Endodermal cell (in vitro differentiated cells): ENCODE results near the gene RBFA. TPM values are rescaled to one million over a fixed set of nuclear protein-coding genes. Genes with fewer than 3 reads are reported as not detected.

Experiments
- DNase-seq: peaks from one replicate; pipeline ENCODE4 v3.0.0-alpha.2; 2017
- H3K27ac ChIP-seq: 2 replicates; pipeline ENCODE4 v1.5.1; 2013; ENCODE audit warnings: mild to moderate bottlenecking, low read depth, low read length, moderate library complexity
- H3K27me3 ChIP-seq: 2 replicates; pipeline ENCODE4 v1.6.1; 2013; ENCODE audit warnings: mild to moderate bottlenecking, low read length, moderate library complexity; ENCODE audit not compliant: insufficient read depth, control insufficient read depth, poor library complexity, severe bottlenecking
- H3K36me3 ChIP-seq: 2 replicates; pipeline ENCODE4 v1.7.0; 2013; ENCODE audit warnings: mild to moderate bottlenecking, low read length, moderate library complexity; ENCODE audit not compliant: control insufficient read depth, insufficient read depth
- H3K4me1 ChIP-seq: one replicate; pipeline ENCODE4 v1.7.0; 2013; ENCODE audit warnings: low read length; ENCODE audit not compliant: control insufficient read depth, insufficient read depth
- H3K4me3 ChIP-seq: 2 replicates; pipeline ENCODE4 v1.5.1; 2013; ENCODE audit warnings: mild to moderate bottlenecking, low read length, moderate library complexity
- H3K9ac ChIP-seq: 2 replicates; pipeline ENCODE4 v1.6.1; 2013; ENCODE audit warnings: mild to moderate bottlenecking, low read length, moderate library complexity; ENCODE audit not compliant: poor library complexity, severe bottlenecking; ENCODE audit errors: extremely low read depth
- H3K9me3 ChIP-seq: 2 replicates; pipeline ENCODE4 v1.6.1; 2013; ENCODE audit warnings: mild to moderate bottlenecking, low read length, moderate library complexity; ENCODE audit not compliant: control insufficient read depth
- H3K27ac Mint-ChIP-seq: 2 replicates; pipeline ENCODE4 v1.8.0; 2020; ENCODE audit warnings: mixed read lengths
- H3K27me3 Mint-ChIP-seq: 2 replicates; pipeline ENCODE4 v1.8.0; 2021; ENCODE audit warnings: mild to moderate bottlenecking, mixed read lengths; ENCODE audit not compliant: insufficient read depth
- H3K36me3 Mint-ChIP-seq: 2 replicates; pipeline ENCODE4 v1.8.0; 2020; ENCODE audit warnings: low read depth, mixed read lengths
- H3K4me1 Mint-ChIP-seq: 2 replicates; pipeline ENCODE4 v1.8.0; 2020; ENCODE audit warnings: mixed read lengths
- H3K4me3 Mint-ChIP-seq: 2 replicates; pipeline ENCODE4 v1.8.0; 2020; ENCODE audit warnings: mild to moderate bottlenecking, moderate library complexity, mixed read lengths
- H3K9me3 Mint-ChIP-seq: 2 replicates; pipeline ENCODE4 v1.8.0; 2020; ENCODE audit warnings: mild to moderate bottlenecking, mixed read lengths
- WGBS, 2 experiments: methylation state at CpG; one replicate each; pipeline versions ENCODE4 v1.1.5 to v1.1.7; 2013; ENCODE audit warnings: missing lambda C conversion rate in 2 of 2, mixed read lengths in 1 of 2; ENCODE audit not compliant: insufficient coverage in 1 of 2, insufficient read length in 1 of 2; 5-methylcytosine and 5-hydroxymethylcytosine counted together
- total RNA-seq, 2 donors: library from RNA; stranded (reverse); fragmentation: NEBNext Ultra II Directional in 1 of 2; extraction: Animal tissue kit (Norgen Biotek cat#: 25700) in 1 of 2; gene quantifications; 2 replicates in 1 of 2; 3 replicates in 1 of 2; pipeline ENCODE4 v1.2.1, GENCODE V29; 2021
- TF ChIP-seq, protein P1 (sequence below): fragments of 200-600 bp; sonication (generic); conservative IDR thresholded peaks from 2 replicates; pipeline ENCODE4 v1.5.0; 2021; ENCODE audit warnings: antibody characterized with exemption, mild to moderate bottlenecking

RBFA gene
- total RNA-seq, 2 donors from 2014 or later, result 16.6 to 27.6 TPM

DNA sequence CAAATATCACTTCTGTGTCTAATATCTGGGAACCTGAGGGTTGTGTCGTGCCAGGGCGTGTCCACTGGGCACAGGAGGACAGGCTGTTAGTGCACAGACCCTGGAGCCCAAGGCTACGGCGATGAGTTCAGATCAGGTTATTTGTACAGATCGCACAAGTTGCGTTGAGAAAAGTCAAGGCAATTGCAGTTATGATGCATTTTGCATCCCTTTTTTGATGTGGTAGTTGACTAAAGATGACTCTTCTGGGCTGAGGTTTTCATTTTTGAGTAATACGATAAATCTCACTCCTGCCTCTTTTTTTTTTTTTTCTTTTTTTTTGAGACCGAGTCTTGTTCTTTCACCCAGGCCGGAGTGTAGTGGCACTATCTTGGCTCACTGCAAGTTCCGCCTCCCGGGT lies 7.2 kb downstream of the RBFA start:
- Mint-ChIP-seq H3K27ac (no peak overlapping the region), H3K36me3 (peaks cover 63% of the 10 kb centered on the region), H3K4me3 (no peak overlapping the region), H3K9me3 (no peaks in the 10 kb centered on the region), H3K4me1 (no peaks in the 10 kb centered on the region), H3K27me3 (no peaks in the 10 kb centered on the region)
- H3K27ac ChIP-seq, result no peak overlapping the region
- WGBS, 2 experiments, result 84 to 98% methylated on average over 6 to 9 of the region's 11 CpGs
- peaks cover 52% of the 10 kb centered on the region for H3K36me3 ChIP-seq
- no peak overlapping the region for H3K9ac ChIP-seq
- H3K9me3 ChIP-seq, result no peaks in the 10 kb centered on the region
- no peaks in the 10 kb centered on the region for H3K4me1 ChIP-seq
- no peak for DNase-seq
- TF ChIP-seq, protein P1, sequence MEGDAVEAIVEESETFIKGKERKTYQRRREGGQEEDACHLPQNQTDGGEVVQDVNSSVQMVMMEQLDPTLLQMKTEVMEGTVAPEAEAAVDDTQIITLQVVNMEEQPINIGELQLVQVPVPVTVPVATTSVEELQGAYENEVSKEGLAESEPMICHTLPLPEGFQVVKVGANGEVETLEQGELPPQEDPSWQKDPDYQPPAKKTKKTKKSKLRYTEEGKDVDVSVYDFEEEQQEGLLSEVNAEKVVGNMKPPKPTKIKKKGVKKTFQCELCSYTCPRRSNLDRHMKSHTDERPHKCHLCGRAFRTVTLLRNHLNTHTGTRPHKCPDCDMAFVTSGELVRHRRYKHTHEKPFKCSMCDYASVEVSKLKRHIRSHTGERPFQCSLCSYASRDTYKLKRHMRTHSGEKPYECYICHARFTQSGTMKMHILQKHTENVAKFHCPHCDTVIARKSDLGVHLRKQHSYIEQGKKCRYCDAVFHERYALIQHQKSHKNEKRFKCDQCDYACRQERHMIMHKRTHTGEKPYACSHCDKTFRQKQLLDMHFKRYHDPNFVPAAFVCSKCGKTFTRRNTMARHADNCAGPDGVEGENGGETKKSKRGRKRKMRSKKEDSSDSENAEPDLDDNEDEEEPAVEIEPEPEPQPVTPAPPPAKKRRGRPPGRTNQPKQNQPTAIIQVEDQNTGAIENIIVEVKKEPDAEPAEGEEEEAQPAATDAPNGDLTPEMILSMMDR, result no peak
- no peaks in the 10 kb centered on the region for H3K27me3 ChIP-seq
- no peak overlapping the region for H3K4me3 ChIP-seq

DNA sequence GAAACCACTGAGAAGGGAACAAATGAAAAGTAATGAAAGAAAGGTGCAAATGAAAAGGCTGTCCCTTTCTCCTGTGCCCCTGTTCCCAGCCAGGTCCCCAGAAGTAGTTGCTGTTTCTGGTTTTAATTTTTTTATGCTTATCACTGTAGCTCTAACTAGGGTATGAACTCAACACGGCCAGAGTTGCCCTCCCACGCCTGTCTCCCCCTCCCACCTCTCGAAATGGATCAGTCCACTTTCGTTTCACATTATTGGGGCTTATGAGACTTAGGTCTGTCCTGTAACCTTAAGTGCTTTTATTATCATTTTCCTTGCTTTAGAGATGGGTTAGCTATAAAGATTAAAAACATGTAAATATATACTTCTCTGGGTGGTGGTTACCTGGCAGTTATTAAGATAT lies 8.6 kb downstream of the RBFA start:
- peaks cover 49% of the 10 kb centered on the region for H3K36me3 ChIP-seq
- Mint-ChIP-seq H3K36me3 (peaks cover 72% of the 10 kb centered on the region), H3K27ac (no peak overlapping the region), H3K27me3 (no peaks in the 10 kb centered on the region), H3K4me3 (no peak overlapping the region), H3K4me1 (no peaks in the 10 kb centered on the region), H3K9me3 (no peaks in the 10 kb centered on the region)
- H3K9ac ChIP-seq, result no peak overlapping the region
- H3K4me3 ChIP-seq, result no peak overlapping the region
- no peaks in the 10 kb centered on the region for H3K9me3 ChIP-seq
- DNase-seq, result no peak
- TF ChIP-seq, protein P1, result no peak
- no peaks in the 10 kb centered on the region for H3K27me3 ChIP-seq
- 96% methylated on average over 4 of the region's 4 CpGs; no CpG with 5 or more reads in 1 of the 2 experiments for WGBS, 2 experiments
- no peaks in the 10 kb centered on the region for H3K4me1 ChIP-seq
- H3K27ac ChIP-seq, result no peak overlapping the region

DNA sequence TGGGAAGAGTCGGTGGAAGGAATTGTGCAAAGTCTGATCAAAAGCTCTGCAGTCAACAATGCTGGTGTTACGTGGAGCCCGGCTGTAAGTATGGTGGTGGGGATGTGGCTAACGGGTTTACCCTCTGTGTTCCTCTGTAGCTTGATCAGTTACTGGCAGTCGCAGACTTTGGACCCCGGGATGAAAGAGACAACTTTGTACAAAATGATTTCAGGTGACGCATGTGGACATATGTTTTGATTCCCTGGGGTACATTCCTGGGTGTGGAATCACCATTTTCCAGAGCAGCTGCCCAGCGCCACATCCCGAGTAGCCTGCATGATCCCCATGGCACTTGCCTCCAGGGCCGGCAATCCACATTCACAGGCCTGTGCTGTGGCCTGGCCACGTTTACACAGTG lies 9.8 kb downstream of the RBFA start:
- no peaks in the 10 kb centered on the region for H3K4me1 Mint-ChIP-seq
- H3K27me3 Mint-ChIP-seq, result no peaks in the 10 kb centered on the region
- WGBS, 2 experiments, result 96 to 98% methylated on average over 8 to 11 of the region's 11 CpGs

More for the DNA sequence above, 9.8 kb downstream of the RBFA start:
- Histone ChIP-seq H3K4me1 (no peaks in the 10 kb centered on the region), H3K27ac (no peak overlapping the region), H3K9ac (no peak overlapping the region), H3K27me3 (no peaks in the 10 kb centered on the region), H3K4me3 (no peak overlapping the region), H3K9me3 (peaks cover 8% of the 10 kb centered on the region), H3K36me3 (peaks cover 54% of the 10 kb centered on the region)
- TF ChIP-seq, protein P1, result no peak
- Mint-ChIP-seq H3K9me3 (peaks cover 4% of the 10 kb centered on the region), H3K36me3 (peaks cover 74% of the 10 kb centered on the region), H3K27ac (no peak overlapping the region), H3K4me3 (no peak overlapping the region)
- DNase-seq, result no peak
